Activated CD4-positive, alpha-beta T cell treated with anti-CD3 and anti-CD28 coated beads, Interleukin-2, amount 50 U/mL, for 48 hours (primary cell): ENCODE data around the gene STT3A.

ENCODE experiments used
- DNase-seq, 2 experiments: peaks; one replicate each; pipeline ENCODE4 v3.0.0-alpha.2; 2020

STT3A gene

DNA sequence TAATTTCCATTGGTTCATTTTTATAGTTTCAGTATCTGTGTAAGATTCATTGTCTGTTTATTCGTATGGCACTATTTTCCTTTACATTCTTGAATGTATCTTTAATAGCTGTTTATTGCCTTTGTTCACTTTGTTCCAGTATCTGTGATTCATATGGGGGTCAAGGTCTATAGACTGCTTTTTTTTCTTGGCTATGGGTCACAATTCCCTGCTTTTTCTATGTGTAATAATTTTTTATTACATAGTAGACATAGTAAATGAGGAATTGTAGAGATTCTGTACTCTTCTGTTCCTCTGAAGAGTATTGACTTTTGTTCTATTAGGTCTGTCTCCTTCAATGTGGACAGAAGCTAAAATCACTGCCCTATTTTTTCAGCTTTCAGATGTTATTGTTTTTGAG, 77.5 kb downstream of the STT3A start:
- DNase-seq = no peak

DNA sequence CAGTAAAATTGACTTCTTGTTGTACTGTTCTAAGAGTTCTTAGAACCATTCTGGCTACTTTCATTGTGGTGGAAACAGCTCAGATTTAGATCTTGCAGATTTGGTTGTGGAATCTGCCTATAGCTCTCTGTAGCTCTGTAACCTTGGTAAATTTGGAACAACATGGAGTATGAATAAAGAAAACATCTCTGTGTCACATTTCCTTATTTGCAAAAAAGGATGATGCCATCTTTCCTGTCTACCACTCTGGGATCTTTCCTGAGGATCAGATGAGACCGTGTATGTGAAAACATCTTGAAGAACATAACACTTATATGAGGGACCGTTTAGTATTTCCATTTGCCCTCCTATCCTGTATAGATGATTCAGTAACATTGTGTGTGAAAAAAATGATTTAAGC, 78.9 kb downstream of the STT3A start:
- no peak for DNase-seq
